IMR-90 (cell line): ENCODE measurements around the gene CFH. TPM values are rescaled to one million over a fixed set of nuclear protein-coding genes. Genes with fewer than 3 reads are reported as not detected.

Experiments
- ATAC-seq: fragments of 200-7000 bp; cut with Tn5 transposase; 2 replicates; pipeline ENCODE4 v1.9.1; 2020; ENCODE audit warnings: low read depth, mild to moderate bottlenecking, moderate library complexity
- BruUV-seq: library from RNA; stranded (reverse); fragments of 400-500 nt; replicated peaks from 2 replicates; lab custom pipeline; 2021; lab: Mats Ljungman, UMichigan
- CTCF ChIA-PET: fragments of 300-600 bp; formaldehyde crosslinking; extraction: SDS; loops from one replicate; lab custom pipeline; 2021; ENCODE audit warnings: antibody characterized with exemption; lab: Yijun Ruan, JAX
- POLR2A ChIA-PET: fragments of 300-600 bp; sonication (Branson Sonifier 250); formaldehyde crosslinking; loops from one replicate; lab custom pipeline; 2022; ENCODE audit warnings: antibody characterized with exemption; ENCODE audit not compliant: unreplicated experiment; lab: Charles Lee
- DNase-seq: peaks from one replicate; pipeline ENCODE4 v3.0.0; 2013
- H2AFZ ChIP-seq: replicated peaks from 2 replicates; pipeline ENCODE3; 2013; ENCODE audit warnings: low read length, mild to moderate bottlenecking; ENCODE audit not compliant: poor library complexity
- H2AK5ac ChIP-seq: 2 replicates; pipeline ENCODE4 v1.6.1; 2013; ENCODE audit warnings: low read depth, low read length, inconsistent platforms
- H2AK9ac ChIP-seq: replicated peaks from 2 replicates; pipeline ENCODE3; 2013; ENCODE audit warnings: mild to moderate bottlenecking, low read depth, low read length, moderate library complexity; ENCODE audit not compliant: poor library complexity
- H2BK120ac ChIP-seq: 2 replicates; pipeline ENCODE4 v1.6.1; 2013; ENCODE audit warnings: low read depth, low read length, inconsistent platforms
- H2BK15ac ChIP-seq: 3 replicates; pipeline ENCODE4 v1.6.1; 2013; ENCODE audit warnings: low read depth, low read length, inconsistent platforms
- H2BK20ac ChIP-seq: 2 replicates; pipeline ENCODE4 v1.6.1; 2013; ENCODE audit warnings: low read depth, mild to moderate bottlenecking, inconsistent platforms, low read length, moderate library complexity
- H2BK5ac ChIP-seq: 2 replicates; pipeline ENCODE4 v1.6.1; 2013; ENCODE audit warnings: mild to moderate bottlenecking, low read depth, low read length, inconsistent platforms; ENCODE audit not compliant: poor library complexity, severe bottlenecking
- H3K14ac ChIP-seq: replicated peaks from 2 replicates; pipeline ENCODE4 v1.6.1; 2013; ENCODE audit warnings: low read depth, low read length, inconsistent platforms
- H3K18ac ChIP-seq: 2 replicates; pipeline ENCODE4 v1.6.1; 2013; ENCODE audit warnings: low read depth, low read length, control low read depth
- H3K23ac ChIP-seq: 2 replicates; pipeline ENCODE4 v1.6.1; 2013; ENCODE audit warnings: low read depth, low read length, inconsistent platforms
- H3K27ac ChIP-seq: 2 replicates; pipeline ENCODE4 v1.5.1; 2013; ENCODE audit warnings: mild to moderate bottlenecking, control low read depth, low read length; ENCODE audit not compliant: insufficient read depth
- H3K27me3 ChIP-seq: 2 replicates; pipeline ENCODE4 v1.6.1; 2013; ENCODE audit warnings: low read length; ENCODE audit not compliant: control insufficient read depth, insufficient read depth
- H3K36me3 ChIP-seq: 2 replicates; pipeline ENCODE4 v1.6.1; 2013; ENCODE audit warnings: low read length, mixed read lengths; ENCODE audit not compliant: control insufficient read depth, insufficient read depth
- H3K4ac ChIP-seq: 2 replicates; pipeline ENCODE4 v1.6.1; 2013; ENCODE audit warnings: low read depth, low read length, inconsistent platforms
- H3K4me1 ChIP-seq: 2 replicates; pipeline ENCODE4 v1.6.1; 2013; ENCODE audit warnings: low read length, mixed read lengths; ENCODE audit not compliant: control insufficient read depth, insufficient read depth
- H3K4me2 ChIP-seq: 2 replicates; pipeline ENCODE4 v1.6.1; 2013; ENCODE audit warnings: low read depth, mild to moderate bottlenecking, control low read depth, low read length, moderate library complexity
- H3K4me3 ChIP-seq: 2 replicates; pipeline ENCODE4 v1.5.1; 2013; ENCODE audit warnings: low read depth, mild to moderate bottlenecking, control low read depth, low read length, moderate library complexity; ENCODE audit not compliant: insufficient read depth
- H3K56ac ChIP-seq: 2 replicates; pipeline ENCODE4 v1.6.1; 2013; ENCODE audit warnings: low read length, inconsistent platforms; ENCODE audit not compliant: insufficient read depth; ENCODE audit errors: extremely low read depth
- H3K79me1 ChIP-seq, 2 experiments: 2 replicates each; pipeline ENCODE4 v1.6.1; 2013; ENCODE audit warnings: low read length in 2 of 2, inconsistent platforms in 1 of 2, low read depth in 1 of 2
- H3K9ac ChIP-seq: 2 replicates; pipeline ENCODE4 v1.6.1; 2013; ENCODE audit warnings: low read depth, low read length, control low read depth
- H3K9me1 ChIP-seq: 2 replicates; pipeline ENCODE4 v1.6.1; 2013; ENCODE audit warnings: low read length, inconsistent platforms; ENCODE audit not compliant: insufficient read depth
- H3K9me3 ChIP-seq: 2 replicates; pipeline ENCODE4 v1.6.1; 2013; ENCODE audit warnings: low read length; ENCODE audit not compliant: control insufficient read depth, insufficient read depth
- H4K20me1 ChIP-seq: 2 replicates; pipeline ENCODE4 v1.6.1; 2013; ENCODE audit warnings: low read length, inconsistent platforms; ENCODE audit not compliant: insufficient read depth
- H4K5ac ChIP-seq: 2 replicates; pipeline ENCODE4 v1.6.1; 2013; ENCODE audit warnings: mild to moderate bottlenecking, low read depth, low read length, control low read depth
- H4K8ac ChIP-seq, 2 experiments: 2 replicates each; pipeline ENCODE4 v1.6.1; 2013; ENCODE audit warnings: low read depth in 2 of 2, low read length in 2 of 2, control low read depth in 1 of 2, inconsistent platforms in 1 of 2
- H4K91ac ChIP-seq: 2 replicates; pipeline ENCODE4 v1.6.1; 2013; ENCODE audit warnings: low read depth, low read length, inconsistent platforms; ENCODE audit not compliant: insufficient read depth
- NFE2L2 ChIP-seq: fragments of 150-350 bp; IDR thresholded peaks from 2 replicates; pipeline ENCODE4 v1.6.1; 2016; ENCODE audit warnings: low read depth, mild to moderate bottlenecking, low read length
- WGBS, 2 experiments: methylation state at CpG; one replicate each; pipeline versions ENCODE4 v1.1.5 to v1.1.7; 2013; ENCODE audit warnings: missing lambda C conversion rate in 2 of 2; ENCODE audit not compliant: insufficient read length in 1 of 2; ENCODE audit errors: extremely low coverage in 2 of 2; 5-methylcytosine and 5-hydroxymethylcytosine counted together
- dilution Hi-C: fragments of 300-500 bp; cut with HindIII; formaldehyde crosslinking; loops from one replicate; pipeline ENCODE4 v1.14.3; 2018; ENCODE audit warnings: low sequenced_read_pairs; ENCODE audit not compliant: unreplicated experiment
- in situ Hi-C: fragments of 300-500 bp; cut with MboI; formaldehyde crosslinking; loops from 3 replicates; pipeline ENCODE4 v1.14.3; 2019; ENCODE audit warnings: low sequenced_read_pairs, inconsistent platforms, mixed read lengths
- intact Hi-C: fragments of 100-400 bp; cut with micrococcal nuclease; formaldehyde crosslinking; loops from 2 replicates; pipeline ENCODE4 v1.10.0; 2022
- polyA plus RNA-seq, 3 experiments: library from polyadenylated mRNA; depleted of rRNA; stranded (reverse); fragments of >200 nt; gene quantifications; 2 replicates each; pipeline ENCODE4 v1.2.3, GENCODE V29; 2012; ENCODE audit warnings: low replicate concordance in 1 of 3
- total RNA-seq: library from RNA; depleted of rRNA; stranded (reverse); fragments of >200 nt; gene quantifications from 2 replicates; pipeline ENCODE4 v1.2.3, GENCODE V29; 2012

The CFH gene
- total and polyA plus RNA-seq, 2 of the 4 experiments (the other 2 are of a cell fraction): 6.3 to 12.1 TPM

DNA sequence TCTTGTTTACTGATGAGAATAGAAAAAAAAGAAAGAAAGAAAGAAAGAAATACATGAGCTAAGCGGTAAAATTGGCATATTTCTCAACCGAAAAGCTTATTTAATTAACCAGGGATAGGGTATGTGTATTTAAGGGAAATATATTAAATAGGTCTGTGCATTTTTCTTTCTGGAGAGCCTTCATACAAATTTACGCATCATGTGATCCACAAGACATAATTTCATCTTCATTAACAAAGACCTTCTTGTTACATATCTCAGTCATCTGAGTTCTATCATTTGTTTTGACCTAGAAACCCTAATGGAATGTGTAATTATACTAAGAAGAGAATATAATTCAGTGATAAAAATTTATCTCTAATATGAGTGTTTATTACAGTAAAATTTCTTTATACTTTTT, 37.2 kb downstream of the CFH start:
- dilution Hi-C loops (no loop called here), in situ Hi-C loops (no loop called here), intact Hi-C loops (no loop called here)
- H2BK5ac ChIP-seq: no peak overlapping the region
- no peak overlapping the region for H4K5ac ChIP-seq
- no TSS peak for BruUV-seq
- no peaks in the 10 kb centered on the region for H3K27me3 ChIP-seq
- H2BK120ac ChIP-seq: no peak overlapping the region
- no peak overlapping the region for H4K91ac ChIP-seq
- CTCF ChIA-PET: no interaction called here
- no peaks in the 10 kb centered on the region for H3K4me1 ChIP-seq
- no peak overlapping the region for H3K14ac ChIP-seq
- no peak overlapping the region for H3K4ac ChIP-seq
- H3K9ac ChIP-seq: no peak overlapping the region
- ATAC-seq (no peak), DNase-seq (no peak)
- no peak for TF ChIP-seq NFE2L2
- no peak overlapping the region for H3K27ac ChIP-seq
- H3K9me1 ChIP-seq: no peaks in the 10 kb centered on the region
- no peaks in the 10 kb centered on the region for H3K9me3 ChIP-seq
- H2AFZ ChIP-seq: no peak overlapping the region
- no peak overlapping the region for H4K8ac ChIP-seq
- no peak overlapping the region for H2BK20ac ChIP-seq
- no peak overlapping the region for H2BK15ac ChIP-seq
- H3K4me2 ChIP-seq: no peak overlapping the region
- POLR2A ChIA-PET: no interaction called here
- H4K20me1 ChIP-seq: no peaks in the 10 kb centered on the region
- no peak overlapping the region for H2AK5ac ChIP-seq
- H3K18ac ChIP-seq: no peak overlapping the region
- no peaks in the 10 kb centered on the region for H3K79me1 ChIP-seq
- H3K56ac ChIP-seq: no peak overlapping the region
- H3K23ac ChIP-seq: no peak overlapping the region
- no peaks in the 10 kb centered on the region for H3K36me3 ChIP-seq
- H3K4me3 ChIP-seq: no peak overlapping the region
- WGBS, 2 experiments: no CpG with 5 or more reads among the region's 3 CpGs
- no peak overlapping the region for H2AK9ac ChIP-seq
